Loucy (cell line): ENCODE measurements around the gene PCSK5.

ENCODE experiments used
- EZH2phosphoT487 ChIP-seq: fragments of 200-600 bp; IDR thresholded peaks from 2 replicates; pipeline ENCODE4 v1.6.1; 2018; ENCODE audit warnings: antibody characterized with exemption, mild to moderate bottlenecking, moderate library complexity, borderline replicate concordance
- TF ChIP-seq, protein P1 (sequence below): fragments of 200-600 bp; sonication (generic); conservative IDR thresholded peaks from 2 replicates; pipeline ENCODE4 v1.5.1; 2014; ENCODE audit warnings: mild to moderate bottlenecking, antibody characterized with exemption, low read length

DNA sequence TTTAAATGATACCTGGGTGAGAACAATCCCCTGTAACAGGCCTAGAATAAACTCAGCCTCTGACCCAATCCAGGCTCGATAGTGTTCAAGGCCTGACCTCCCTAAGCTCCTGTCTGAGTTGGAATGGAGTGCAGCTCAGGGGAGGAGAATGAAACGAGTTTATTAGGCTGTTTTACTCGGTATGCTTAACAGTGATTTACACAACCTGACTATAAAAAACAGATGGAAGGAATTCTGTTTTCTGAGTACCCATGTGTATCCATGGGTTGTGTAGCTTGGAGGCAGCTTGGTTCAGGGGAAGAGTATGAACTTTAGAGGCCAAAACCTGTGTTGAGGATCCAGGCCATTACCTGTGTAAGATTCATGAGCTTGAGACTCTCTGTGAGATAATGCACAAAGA is 67.8 kb downstream of the PCSK5 start:
- TF ChIP-seq, protein P1, sequence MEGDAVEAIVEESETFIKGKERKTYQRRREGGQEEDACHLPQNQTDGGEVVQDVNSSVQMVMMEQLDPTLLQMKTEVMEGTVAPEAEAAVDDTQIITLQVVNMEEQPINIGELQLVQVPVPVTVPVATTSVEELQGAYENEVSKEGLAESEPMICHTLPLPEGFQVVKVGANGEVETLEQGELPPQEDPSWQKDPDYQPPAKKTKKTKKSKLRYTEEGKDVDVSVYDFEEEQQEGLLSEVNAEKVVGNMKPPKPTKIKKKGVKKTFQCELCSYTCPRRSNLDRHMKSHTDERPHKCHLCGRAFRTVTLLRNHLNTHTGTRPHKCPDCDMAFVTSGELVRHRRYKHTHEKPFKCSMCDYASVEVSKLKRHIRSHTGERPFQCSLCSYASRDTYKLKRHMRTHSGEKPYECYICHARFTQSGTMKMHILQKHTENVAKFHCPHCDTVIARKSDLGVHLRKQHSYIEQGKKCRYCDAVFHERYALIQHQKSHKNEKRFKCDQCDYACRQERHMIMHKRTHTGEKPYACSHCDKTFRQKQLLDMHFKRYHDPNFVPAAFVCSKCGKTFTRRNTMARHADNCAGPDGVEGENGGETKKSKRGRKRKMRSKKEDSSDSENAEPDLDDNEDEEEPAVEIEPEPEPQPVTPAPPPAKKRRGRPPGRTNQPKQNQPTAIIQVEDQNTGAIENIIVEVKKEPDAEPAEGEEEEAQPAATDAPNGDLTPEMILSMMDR, result no peak
- no peak for TF ChIP-seq EZH2phosphoT487
